ENCODE data around the gene CCNL2. TPM values are rescaled to one million over a fixed set of nuclear protein-coding genes. Genes with fewer than 3 reads are reported as not detected.

Gene CCNL2
- total RNA-seq, 4 donors from 2014 or later = 35.0 to 91.1 (median 43.7) TPM

DNA sequence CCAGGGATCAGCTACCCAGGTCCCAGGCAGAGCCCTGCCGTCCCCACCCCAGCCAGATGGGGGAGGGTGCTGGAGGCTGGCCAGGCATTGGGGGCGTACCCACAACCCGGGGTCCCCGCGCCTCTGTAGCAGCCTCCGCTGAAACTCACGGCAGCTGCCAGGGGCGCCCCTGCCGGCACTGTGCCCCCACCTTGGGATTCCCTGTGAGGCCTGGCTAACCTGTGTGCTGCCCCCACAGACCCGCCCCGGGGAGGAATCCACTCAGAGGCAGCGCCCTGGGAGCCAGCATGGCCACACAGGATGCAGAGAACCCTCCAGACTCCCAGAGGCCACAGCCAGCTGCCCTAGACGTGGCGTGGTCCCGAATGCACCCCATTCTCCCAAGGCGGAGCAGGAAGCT, 53.8 kb downstream of the CCNL2 start:
- DNase-seq = no peak
- peak overlapping the region; percentile 96 to 99 (median 98) for H3K27ac ChIP-seq
- in situ Hi-C loops (cut with MboI; ENCODE audit: low sequenced_read_pairs in 4 of 4) (no loop called here), intact Hi-C loops (cut with DNase I; ENCODE audit: low total_unique reads) (loop anchor here (5.0 kb wide), 2 partner anchors 162 to 363 kb away; partner anchors contain the start of gene PERM1)
- peak overlapping the region; percentile 10 to 74 (median 58) for H3K4me3 ChIP-seq
- no peaks in the 10 kb centered on the region for H3K9me3 ChIP-seq
- TF ChIP-seq POLR2A (IDR thresholded peaks at IDR 0.05) = no peak
- TF ChIP-seq, protein P1, sequence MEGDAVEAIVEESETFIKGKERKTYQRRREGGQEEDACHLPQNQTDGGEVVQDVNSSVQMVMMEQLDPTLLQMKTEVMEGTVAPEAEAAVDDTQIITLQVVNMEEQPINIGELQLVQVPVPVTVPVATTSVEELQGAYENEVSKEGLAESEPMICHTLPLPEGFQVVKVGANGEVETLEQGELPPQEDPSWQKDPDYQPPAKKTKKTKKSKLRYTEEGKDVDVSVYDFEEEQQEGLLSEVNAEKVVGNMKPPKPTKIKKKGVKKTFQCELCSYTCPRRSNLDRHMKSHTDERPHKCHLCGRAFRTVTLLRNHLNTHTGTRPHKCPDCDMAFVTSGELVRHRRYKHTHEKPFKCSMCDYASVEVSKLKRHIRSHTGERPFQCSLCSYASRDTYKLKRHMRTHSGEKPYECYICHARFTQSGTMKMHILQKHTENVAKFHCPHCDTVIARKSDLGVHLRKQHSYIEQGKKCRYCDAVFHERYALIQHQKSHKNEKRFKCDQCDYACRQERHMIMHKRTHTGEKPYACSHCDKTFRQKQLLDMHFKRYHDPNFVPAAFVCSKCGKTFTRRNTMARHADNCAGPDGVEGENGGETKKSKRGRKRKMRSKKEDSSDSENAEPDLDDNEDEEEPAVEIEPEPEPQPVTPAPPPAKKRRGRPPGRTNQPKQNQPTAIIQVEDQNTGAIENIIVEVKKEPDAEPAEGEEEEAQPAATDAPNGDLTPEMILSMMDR (IDR thresholded peaks at IDR 0.05 in 4 of 5, conservative IDR thresholded peaks at IDR 0.05 in 1 of 5) = no peak
- peaks cover 53 to 67% of the 10 kb centered on the region in 2 donors for H3K4me1 ChIP-seq
- H3K27me3 ChIP-seq = no peaks in the 10 kb centered on the region
- ATAC-seq = no peak
- peaks cover 0 to 13% of the 10 kb centered on the region in 2 donors for H3K36me3 ChIP-seq

DNA sequence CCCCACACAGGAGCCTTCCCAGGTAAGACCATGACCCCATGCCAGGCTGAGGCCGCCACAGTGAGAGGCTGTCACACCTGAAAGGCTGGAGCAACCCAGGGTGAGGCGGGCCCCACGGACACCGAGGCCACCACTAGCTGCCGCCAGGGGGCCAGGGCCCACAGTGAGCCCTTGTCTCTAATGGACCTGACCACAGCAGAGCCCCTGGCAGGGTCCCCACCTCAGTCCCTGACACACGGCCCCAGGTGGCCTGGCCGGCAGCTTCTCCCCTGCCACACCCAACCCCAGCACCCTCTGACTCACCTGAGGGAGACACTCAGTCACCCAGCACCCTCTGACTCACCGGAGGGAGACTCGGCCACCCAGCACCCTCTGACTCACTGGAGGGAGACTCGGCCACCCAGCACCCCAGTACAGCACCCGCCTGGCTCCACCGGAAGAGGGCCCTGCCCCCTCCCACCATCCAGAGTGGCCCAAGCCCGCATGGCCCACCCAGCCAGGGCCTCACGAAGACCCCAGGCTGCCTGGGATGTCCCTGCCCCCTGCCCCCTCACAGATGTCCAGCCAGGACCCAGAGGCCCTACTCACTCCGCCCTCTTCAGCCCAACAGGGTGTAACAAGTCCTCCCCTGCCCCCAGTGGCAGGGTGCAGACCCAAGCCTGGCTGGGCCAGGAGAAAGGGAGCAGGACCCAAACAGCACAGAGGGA, 54.3 kb downstream of the CCNL2 start:
- H3K4me3 ChIP-seq = peak overlapping the region; percentile 14 to 59 (median 36)
- in situ Hi-C loops (cut with MboI; ENCODE audit: low sequenced_read_pairs in 4 of 4) (no loop called here), intact Hi-C loops (cut with DNase I; ENCODE audit: low total_unique reads) (loop anchor here (1.0 to 5.0 kb wide), 3 partner anchors 37 to 363 kb away; partner anchors contain the start of genes PERM1 and PUSL1)
- H3K9me3 ChIP-seq = no peaks in the 10 kb centered on the region
- peak; percentile 20 to 66 for TF ChIP-seq POLR2A (IDR thresholded peaks at IDR 0.05)
- TF ChIP-seq, protein P1 (IDR thresholded peaks at IDR 0.05 in 4 of 5, conservative IDR thresholded peaks at IDR 0.05 in 1 of 5) = peak; percentile 0 to 57 (median 35)
- H3K36me3 ChIP-seq = peaks cover 0 to 19% of the 10 kb centered on the region in 2 donors
- H3K27ac ChIP-seq = peak overlapping the region; percentile 96 to 99 (median 98)
- DNase-seq (peak; percentile 87 to 92), ATAC-seq (peak; percentile 27 to 35)
- no peaks in the 10 kb centered on the region for H3K27me3 ChIP-seq
- H3K4me1 ChIP-seq = peaks cover 53 to 67% of the 10 kb centered on the region in 2 donors

DNA sequence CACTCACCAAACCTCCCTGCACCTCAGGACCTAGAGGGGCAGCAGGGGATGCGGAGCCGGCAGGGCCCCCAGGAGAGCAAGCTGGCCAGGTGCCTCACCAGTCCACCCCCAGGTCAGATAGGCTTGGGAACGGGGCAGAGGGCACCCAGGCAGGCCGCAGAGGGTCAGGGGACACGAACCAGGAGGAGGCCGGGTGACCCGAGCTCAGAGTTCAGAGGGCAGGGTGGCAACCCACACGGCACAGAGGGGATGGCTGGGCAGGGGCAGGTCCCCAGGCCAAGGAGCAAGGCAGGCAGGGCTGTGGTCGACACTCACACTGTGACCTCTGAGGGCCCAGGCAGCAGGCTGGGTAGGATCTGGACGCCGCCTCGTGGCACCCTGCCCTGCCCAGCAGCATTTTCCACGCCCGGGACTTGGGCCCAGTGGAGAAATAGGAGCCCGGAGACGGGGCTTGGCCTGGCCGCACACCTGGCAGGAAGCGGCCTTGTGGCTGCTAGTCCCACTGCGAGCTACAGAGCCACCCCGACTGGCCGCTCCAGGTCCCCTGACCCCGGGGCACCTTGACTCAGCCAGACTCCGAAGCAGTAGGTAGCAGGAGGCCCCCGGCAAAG, 55.2 kb downstream of the CCNL2 start:
- H3K27me3 ChIP-seq = no peaks in the 10 kb centered on the region
- ATAC-seq (peak; percentile 45 to 49), DNase-seq (peak; percentile 83 to 93)
- peaks cover 53 to 67% of the 10 kb centered on the region in 2 donors for H3K4me1 ChIP-seq
- H3K4me3 ChIP-seq = peak overlapping the region; percentile 14 to 52 (median 18)
- H3K36me3 ChIP-seq = peaks cover 0 to 28% of the 10 kb centered on the region in 2 donors
- peak overlapping the region; percentile 96 to 99 (median 98) for H3K27ac ChIP-seq
- TF ChIP-seq POLR2A (IDR thresholded peaks at IDR 0.05) = peak in 1 of 2 donors; percentile 8
- TF ChIP-seq, protein P1 (IDR thresholded peaks at IDR 0.05 in 4 of 5, conservative IDR thresholded peaks at IDR 0.05 in 1 of 5) = no peak
- intact Hi-C loops (cut with DNase I; ENCODE audit: low total_unique reads) = loop anchor here (1.0 kb wide), 1 partner anchor 36 kb away; the partner anchor contains the start of gene PUSL1
- H3K9me3 ChIP-seq = no peaks in the 10 kb centered on the region
- in situ Hi-C loops (cut with MboI; ENCODE audit: low sequenced_read_pairs in 4 of 4) = no loop called here

DNA sequence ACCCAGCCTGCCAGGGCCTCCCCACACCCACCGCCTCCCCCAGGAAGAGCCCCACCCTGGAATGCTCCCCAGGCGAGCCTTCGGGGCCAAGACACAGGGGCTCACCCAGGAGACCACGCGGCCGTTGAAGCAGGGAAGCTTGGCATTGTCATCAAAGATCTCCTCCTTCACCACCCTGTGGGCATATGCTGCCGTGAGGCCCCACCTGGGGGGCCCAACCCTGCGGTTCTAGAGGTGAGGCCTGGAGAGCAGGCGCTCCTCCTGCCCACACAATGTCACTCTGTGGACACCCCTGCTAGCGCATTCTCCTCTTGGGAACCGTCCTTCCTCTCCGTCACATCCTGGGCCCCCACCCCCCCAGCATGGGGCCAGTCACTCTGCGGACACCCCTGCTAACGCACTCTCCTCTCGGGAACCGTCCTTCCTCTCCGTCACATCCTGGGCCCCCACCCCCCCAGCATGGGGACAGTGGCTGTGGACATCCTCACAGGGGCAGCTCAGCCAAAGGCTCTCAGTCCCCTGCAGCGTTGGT, 56.5 kb downstream of the CCNL2 start:
- no peaks in the 10 kb centered on the region for H3K9me3 ChIP-seq
- DNase-seq (no peak), ATAC-seq (no peak)
- in situ Hi-C loops (cut with MboI; ENCODE audit: low sequenced_read_pairs in 4 of 4) = no loop called here
- no peaks in the 10 kb centered on the region for H3K27me3 ChIP-seq
- H3K27ac ChIP-seq = peak overlapping the region; percentile 96 to 99 (median 98)
- TF ChIP-seq POLR2A (IDR thresholded peaks at IDR 0.05) = no peak
- TF ChIP-seq, protein P1 (IDR thresholded peaks at IDR 0.05 in 4 of 5, conservative IDR thresholded peaks at IDR 0.05 in 1 of 5) = no peak
- intact Hi-C loops (cut with DNase I; ENCODE audit: low total_unique reads) = no loop called here
- H3K4me1 ChIP-seq = peaks cover 47 to 60% of the 10 kb centered on the region in 2 donors
- H3K4me3 ChIP-seq = no peak overlapping the region
- H3K36me3 ChIP-seq = peaks cover 0 to 41% of the 10 kb centered on the region in 2 donors
